GM21723 (cell line): ENCODE measurements around the gene ENTPD5.
"Not testable (repeated sequence)": the region's sequence is repeated elsewhere in the genome, so short reads cannot be mapped to it uniquely, and the experiment has no call there.

Experiments
- ATAC-seq: cut with Tn5 transposase; IDR thresholded peaks from one replicate; pipeline ENCODE4 v1.9.1; 2021; ENCODE audit warnings: mild to moderate bottlenecking, moderate library complexity; ENCODE audit not compliant: unreplicated experiment

ENTPD5 gene

DNA sequence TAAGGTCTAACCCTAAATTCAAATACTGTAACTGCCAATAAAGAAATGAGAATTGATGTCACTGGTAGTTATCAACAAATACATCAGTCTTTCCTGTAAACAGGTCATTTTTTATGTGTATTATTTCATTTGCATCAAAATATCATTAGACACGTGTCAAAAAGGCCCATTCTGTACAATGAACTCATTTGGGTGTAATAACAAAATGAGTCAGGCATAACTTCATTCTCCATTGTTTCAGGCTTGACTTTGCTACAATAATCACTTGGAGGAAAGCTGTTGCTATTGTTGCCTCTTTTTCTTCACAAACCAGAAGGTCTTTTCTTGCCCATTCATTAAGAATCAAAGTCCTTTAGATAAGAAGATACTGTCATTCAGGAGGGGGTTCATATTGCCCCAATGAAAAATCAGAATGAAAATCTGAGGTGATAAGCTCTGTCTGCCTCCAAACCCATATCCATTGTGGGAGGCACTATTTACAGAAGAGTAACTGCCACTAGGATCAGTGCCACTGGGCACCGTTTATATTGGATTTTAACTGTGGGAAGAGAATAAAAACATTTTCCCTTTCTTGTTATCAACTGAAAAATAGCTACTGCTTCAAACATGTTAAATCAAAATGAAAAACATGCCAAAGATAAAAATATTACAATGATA, 10.1 kb downstream of the ENTPD5 start:
- no peak for ATAC-seq

DNA sequence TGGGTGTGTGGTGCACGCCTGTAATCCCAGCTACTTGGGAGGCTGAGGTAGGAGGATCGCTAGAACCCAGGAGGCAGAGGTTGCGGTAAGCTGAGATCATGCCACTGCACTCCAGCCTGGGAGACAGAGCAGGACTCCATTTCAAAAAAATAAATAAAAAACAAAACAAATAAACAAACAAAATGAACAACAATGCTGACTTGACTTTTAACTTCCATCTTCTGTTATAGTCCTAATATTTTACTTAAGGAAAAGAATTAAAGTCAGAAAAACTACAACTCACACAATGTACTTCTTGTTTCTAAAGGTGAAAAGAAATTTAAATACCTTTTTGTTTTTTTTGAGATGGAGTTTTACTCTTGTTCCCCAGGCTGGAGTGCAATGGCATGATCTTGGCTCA, 13.4 kb downstream of the ENTPD5 start:
- not testable (repeated sequence) for ATAC-seq

DNA sequence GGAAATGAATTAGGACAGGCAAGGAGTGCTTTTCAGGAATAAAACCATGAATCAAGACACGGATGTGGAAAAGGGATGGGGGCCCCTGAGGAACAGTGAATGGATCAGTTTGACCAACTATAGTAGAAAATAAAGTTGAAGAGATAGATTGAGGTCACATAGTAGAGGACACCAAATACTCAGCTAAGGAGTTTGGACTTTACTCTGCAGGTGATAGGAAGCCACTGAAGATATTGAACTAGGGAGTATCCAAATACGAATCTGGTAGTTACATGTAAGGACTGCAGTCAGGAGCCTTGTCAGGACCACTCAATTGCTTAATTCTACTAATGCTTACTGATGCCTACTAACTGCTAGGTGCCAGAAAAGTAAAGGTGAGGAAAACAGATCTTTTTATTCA, 20.4 kb downstream of the ENTPD5 start:
- ATAC-seq: no peak

DNA sequence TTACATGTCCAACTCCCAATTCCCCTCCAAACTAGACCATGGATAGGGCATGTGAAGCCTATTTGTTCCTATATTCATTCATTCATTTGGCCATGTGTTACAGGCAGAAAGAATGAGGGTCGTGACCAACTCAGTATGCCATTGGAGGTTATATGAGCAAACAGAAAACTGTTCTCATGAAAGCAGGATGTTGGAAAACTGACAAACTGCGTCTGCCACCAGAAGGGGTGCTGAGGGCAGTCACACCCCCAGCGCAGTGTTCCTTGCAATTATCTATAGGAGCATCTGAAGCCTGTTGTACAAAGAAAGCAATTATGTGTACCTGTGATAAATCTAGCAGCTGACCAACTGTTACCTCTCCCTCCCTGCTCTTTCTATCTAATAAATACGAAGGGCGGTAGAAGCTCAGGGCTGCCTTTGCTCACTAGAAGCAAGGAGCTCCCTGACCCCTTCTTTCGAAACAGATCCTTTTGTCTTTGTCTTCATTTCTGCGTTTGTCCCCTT, 21.1 kb downstream of the ENTPD5 start:
- ATAC-seq: no peak

DNA sequence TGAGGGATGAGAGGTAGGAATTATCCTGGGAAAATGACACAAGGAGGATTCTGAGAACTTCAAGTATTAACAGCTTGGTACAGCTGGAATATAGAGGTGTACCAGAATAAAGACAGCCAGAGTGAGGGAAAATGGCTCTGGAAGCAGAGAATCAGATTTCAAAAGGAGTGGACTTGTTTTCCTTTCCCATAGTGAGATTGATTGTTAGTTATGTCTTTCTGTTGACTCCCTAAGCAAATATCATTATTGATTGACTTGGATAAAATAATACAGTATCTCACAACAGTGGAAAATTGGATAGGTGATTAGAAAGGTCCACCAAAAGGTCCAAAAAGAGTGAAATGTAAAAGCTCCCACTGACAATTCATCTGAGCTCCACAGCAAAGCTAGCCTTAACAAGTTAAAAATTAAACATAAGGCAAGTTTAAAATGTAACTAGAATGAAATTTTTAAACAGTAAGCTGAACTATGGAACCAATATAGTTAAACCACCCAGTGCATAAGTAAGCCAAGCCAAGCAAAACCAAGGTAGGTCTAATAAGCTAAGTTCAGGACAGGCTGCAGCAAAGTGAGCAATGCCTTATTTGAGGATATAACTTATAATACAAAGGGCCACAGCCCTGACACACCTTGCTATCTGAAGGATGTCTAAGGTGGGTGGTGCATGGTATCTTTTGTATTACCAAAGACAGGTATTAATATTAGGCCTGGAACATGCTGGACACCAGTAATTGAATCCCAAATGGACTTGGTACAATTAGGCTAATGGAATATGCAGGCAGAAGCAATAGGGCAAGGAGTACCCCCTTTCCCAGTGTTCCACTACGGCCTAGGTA, 21.8 kb downstream of the ENTPD5 start:
- no peak for ATAC-seq

DNA sequence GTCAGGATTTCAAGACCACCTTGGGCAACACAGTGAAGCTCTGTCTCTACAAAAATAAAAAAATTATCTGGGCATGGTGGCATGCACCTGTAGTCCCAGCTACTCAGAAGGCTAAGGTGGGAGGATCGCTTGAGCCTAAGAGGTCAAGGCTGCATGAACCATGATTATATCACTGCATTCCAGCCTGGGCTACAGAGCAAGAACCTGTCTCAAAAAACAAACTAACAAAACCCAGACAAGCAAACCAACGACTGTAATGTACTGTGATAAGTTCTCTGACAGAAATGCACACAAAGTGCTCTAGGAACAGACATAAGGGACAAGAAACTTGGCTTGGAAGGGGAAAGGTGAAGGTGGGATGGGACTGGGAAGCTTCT, 22.4 kb downstream of the ENTPD5 start:
- ATAC-seq: no peak

DNA sequence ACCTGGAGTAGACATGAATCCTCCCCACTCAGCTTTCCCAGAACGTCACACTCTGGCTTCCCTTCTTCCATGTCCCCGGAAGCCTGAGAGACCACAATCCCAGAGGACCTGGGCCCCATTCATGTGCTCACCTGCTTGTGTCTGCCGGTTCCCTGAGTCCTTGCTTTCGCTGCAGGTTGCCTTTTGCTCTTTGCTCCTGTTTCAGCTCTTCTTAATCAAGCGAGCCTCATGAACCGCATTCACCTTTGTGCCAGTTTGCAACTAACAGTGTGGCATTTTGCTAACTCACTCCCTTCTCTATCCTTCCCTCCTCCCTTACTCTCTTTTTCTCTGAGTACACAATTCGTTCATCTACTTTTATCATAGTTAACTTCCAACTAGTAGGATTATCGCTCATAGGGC, 23.1 kb downstream of the ENTPD5 start:
- ATAC-seq: no peak

DNA sequence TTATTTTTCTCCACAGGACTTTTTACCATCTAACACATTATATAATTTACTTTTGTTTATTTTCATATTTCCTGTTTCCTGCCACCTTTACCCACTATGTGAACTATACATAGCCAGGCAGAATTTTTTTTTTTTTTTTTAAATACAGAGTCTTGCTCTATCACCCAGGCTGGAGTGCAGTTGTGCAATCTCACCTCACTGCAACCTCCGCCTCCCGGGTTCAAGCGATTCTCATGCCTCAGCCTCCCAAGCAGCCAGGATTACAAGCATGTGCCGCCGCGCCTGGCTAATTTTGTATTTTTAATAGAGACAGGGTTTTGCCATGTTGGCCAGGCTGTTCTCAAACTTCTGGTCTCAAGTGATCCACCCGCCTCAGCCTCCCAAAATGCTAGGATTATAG, 24.2 kb downstream of the ENTPD5 start:
- not testable (repeated sequence) for ATAC-seq

DNA sequence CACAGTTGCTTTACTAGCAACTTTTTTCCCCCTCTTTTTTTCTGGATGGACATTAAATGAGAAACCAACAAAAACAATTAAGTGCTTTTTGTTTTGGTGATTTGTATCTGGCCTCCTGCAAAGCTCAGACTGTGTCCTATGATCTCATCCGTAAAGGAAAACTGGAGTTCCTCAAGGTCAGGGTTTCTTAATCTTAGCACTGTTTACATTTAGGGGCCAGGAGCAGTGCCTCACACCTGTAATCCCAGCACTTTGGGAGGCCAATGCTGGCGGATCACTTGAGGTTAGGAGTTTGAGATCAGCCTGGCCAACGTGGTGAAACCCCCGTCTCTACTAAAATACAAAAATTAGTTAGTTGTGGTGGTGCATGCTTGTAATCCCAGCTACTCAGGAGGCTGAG, 28.0 kb downstream of the ENTPD5 start:
- no peak for ATAC-seq

DNA sequence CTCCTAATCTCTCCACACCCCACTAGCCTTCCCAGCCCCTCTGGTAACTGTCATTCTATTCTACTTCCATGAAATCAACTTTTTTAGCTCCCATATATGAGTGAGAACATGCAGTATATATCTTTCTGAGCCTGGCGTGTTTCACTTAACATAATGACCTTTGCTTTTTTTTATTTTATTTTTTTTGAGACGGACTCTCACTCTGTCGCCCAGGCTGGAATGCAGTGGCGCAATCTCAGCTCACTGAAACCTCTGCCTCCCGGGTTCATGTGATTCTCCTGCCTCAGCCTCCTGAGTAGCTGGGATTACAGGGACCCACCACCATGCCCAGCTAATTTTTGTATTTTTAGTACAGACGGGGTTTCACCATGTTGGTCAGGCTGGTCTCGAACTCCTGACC, 30.4 kb downstream of the ENTPD5 start:
- not testable (repeated sequence) for ATAC-seq

DNA sequence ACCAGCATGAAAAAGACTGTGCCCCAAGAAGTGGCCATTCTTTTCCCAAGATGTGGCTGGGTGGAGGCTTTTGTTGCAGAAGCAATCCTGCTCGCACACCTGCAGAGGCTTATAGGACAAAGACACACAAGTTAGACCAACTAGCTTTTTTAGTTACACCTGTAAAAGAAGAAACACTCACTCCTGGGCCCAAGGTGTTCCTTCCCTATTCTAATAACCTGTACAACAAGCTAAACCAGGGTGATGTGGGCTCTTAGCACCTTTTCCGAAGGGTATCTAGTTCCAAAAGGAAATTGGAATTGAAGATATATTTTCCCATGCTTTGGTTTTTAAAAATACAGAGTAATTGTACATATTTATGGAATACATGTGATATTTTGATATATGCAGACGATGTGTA, 31.0 kb downstream of the ENTPD5 start:
- ATAC-seq: no peak

DNA sequence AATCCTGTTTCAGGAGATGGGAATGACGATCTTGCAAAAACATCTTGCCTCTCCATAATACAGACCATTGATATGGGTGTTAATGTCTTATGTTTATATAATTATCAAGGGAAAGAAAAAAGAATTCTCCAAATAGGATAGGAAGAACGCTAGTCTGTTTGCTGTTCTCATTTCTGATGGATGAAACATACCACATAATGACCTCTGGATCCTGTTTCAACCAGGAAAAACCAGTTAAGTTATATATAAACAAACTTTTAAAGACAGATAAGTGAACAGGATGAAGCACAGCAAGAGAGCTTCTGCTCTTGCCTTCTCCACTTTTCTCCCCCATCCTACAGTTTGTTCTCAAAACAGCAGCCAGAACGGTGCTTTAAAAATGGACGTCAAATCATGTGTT, 41.2 kb downstream of the ENTPD5 start:
- no peak for ATAC-seq

DNA sequence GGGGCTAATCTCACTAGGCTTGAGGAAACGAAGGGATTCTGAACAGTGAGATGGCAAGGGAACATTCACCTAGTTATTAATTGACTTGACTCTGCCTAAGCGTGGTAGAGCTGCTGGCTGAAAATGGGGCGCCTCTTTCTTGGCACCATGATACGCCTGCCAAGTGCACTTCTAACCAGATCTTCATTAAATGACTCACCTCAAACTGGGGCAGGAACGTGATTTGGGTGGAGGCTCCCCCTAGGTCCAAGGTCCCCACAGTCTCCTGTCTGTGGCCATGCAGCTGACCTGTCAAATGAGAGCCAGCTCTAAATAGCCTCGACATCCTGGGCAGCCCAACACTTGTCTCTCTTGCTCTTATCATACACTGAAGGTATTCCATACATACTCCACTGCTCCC, 43.0 kb downstream of the ENTPD5 start:
- no peak for ATAC-seq

DNA sequence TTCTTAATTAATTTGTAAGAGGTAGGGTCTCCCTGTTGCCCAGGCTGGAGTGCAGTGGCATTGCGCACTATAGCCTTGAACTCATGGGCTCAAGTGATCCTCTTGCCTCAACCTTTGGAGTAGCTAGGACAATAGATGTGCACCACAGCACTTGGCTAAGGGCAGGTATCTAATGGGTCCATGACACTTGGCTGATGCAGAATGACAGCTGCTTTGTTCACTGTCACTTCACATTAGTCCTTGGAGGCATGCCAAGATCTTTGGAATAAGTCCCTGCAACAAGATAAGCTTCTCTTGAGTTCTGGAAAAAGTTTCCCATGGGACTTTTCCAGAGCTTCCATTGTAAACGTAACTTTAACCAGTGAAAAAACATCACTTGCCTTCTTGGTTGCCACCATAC, 45.6 kb downstream of the ENTPD5 start:
- no peak for ATAC-seq

DNA sequence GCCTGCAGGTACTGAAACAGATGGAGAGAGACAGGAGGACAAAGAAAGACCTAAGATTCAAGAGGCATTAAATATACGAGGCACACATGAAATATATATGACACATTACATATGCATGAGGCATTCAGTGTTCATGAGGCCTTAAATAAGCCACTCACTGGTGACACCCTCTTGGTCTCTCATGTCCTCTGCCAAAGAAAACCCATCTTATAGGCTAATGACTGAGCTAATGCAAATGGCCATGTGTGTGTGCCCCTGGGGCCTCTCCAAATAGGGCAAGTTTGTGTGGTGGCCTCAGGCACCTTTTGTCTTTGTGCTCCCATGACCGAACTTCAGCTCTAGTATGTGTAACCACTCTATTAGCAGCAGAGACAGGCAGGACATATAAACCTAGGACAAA, 50.2 kb downstream of the ENTPD5 start:
- no peak for ATAC-seq

DNA sequence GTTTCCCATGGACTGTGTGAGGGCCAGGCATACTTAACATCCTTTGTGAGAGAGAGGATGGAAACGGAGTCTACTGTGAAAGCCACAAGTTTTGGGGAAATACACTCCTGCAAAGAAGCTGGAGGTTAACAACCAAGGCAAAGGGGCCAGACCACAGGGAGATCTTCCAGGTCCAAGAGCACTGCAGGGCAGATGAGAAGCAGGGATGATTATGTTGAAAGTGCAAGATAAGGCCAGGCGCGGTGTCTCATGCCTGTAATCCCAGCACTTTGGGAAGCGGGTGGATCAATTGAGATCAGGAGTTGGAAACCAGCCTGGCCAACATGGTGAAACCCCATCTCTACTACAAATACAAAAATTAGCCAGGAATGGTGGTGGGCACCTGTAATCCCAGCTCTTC, 53.9 kb downstream of the ENTPD5 start:
- ATAC-seq: no peak

DNA sequence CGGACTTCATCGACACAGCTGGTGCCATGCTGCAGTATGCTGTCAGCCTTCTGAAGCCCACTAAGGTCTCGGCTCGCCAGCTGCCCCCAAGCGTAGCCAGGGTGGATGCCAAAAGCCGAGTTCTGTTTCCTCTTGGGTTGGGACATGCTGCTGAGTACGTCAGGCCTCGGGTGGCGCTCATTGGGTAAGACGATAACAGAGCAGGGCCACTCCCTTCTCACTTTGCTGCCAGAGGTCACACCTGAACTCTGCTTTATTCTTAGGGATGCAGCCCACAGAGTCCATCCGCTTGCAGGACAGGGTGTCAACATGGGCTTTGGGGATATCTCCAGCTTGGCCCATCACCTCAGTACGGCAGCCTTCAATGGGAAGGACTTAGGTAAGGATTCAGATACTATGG, 57.9 kb downstream of the ENTPD5 start:
- no peak for ATAC-seq

DNA sequence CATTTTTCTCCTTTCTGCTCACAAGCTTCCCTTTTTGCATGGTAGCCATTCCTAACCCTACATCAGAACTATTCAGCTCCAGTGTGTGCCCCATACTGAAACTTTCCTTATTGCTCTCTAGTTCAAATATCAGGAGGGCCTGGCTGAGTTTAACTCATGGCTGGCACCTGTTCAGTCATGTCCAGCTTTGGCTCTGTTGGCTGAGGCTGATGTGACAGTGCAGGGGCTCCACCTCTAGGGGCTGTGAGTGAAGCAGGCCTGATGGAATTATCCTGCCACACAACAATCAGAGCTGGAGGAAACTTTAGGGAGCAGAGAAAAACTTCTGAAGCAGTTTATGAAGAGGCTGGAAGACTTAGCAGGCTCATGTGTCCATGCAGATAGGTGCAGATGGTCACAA, 60.5 kb downstream of the ENTPD5 start:
- no peak for ATAC-seq

DNA sequence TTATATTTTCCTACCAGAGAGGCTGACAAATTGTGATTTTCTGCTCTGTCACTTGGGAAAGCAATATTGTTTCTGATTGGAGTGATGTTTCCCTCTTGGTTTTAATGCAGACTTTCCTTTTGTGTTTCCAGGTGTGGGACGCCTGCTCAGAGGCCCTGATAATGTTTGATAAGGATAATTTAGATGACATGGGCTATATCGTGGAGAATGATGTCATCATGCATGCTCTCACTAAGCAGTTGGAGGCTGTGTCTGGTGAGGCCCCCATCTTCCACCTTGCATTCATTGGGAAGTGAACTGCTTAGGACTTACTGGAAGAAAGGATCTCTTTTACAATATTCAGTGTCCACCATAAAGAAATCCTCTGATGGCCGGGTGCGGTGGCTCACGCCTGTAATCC, 63.4 kb downstream of the ENTPD5 start:
- ATAC-seq: no peak

DNA sequence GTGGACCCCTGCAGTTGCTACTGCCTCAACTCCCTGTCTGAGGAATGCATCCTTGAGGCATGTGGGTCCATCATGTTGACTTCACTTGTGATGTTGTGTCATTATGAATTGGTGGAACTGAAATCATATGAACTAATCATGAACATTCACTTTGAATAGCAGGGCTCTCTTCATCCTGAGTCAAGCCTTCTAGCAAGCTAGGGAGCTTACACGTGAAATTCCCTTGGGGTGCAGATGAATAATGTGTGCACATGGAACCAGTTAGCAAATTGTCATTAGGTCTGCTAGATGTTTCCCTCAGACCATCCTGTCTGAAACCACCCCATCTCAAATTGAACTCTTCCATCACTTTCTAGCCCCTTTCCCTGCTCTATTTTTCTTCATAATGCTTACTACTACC, 65.4 kb downstream of the ENTPD5 start:
- ATAC-seq: no peak

DNA sequence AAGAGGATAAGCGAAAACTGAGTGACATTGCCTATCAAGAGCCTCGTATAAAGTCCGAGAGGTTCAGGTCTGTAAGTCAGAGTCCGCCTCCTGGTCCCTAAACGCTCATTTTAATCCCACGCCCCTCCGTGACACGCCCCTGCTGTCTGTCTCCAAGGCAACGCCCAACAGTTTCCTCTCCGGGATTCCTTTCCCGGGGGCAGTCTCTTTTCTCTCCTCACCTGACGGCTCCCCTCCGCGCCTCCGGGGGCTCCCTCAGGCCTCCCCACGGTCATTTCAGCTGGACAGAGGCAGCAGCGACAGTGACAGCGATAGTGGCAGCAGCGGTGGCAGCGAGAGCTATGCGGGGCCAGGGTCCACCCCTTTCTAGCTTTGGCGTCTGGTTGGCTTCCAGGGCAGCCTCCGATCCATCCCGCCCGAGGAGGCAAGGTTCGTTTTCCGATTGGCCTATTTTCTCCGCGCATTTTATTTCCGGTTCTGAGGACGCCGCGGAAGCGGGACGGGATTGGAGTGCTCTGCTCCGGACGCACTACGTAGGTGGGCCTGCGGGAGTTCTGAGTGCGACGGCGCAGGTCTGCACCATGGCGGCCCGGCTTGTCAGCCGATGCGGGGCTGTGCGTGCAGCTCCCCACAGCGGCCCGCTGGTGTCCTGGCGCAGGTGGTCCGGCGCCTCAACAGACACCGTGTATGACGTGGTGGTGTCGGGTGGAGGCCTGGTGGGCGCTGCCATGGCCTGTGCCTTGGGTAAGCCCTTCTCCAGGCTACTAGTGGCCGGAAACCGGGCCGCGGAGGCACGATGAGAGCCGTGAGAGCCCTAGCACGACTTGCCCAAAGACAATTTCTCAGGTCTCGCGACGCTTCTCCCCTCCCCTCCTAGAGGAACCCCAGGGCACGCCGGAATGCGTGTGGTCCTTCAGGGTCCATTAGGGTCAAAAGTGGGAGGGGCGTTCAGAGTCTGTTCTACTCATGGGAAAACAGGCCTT, 69.0 kb downstream of the ENTPD5 start, which contains the start of the genes COQ6 and FAM161B:
TSS of gene COQ6 (plus strand) at position 551 of the 983 bp plus-strand sequence. CDS start at position 582, 31 bp downstream.
TSS of gene FAM161B (minus strand) at position 343 of the 983 bp plus-strand sequence. CDS start at position 275, 68 bp downstream.
- peak; percentile 88 for ATAC-seq
